ENCODE measurements around the gene IL25.

DNA sequence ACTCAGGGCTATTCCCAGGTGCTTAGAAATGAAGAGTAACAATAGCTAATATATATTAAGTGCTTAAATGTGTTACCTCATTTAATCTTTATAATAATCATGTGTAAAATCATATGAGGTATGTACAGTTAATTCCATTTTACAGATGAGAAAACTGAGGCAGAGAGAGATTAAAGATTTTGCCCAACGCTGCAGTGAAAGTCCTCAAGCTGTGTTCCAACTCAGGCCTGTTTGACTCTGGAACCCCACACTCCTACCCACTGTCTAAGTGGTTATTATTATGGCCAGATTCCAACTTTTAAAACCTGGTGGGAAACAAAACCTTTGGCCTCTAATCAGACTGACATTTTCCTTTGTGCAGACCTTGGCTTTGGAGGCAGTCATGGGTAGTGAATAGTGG lies 14.4 kb downstream of the IL25 start:
- no peak for TF ChIP-seq POLR2AphosphoS5 (IDR thresholded peaks at IDR 0.05)
- no peak for TF ChIP-seq CTCF (IDR thresholded peaks at IDR 0.05)
- TF ChIP-seq EP300 (IDR thresholded peaks at IDR 0.05; ENCODE audit: low read depth), result no peak
